ENCODE measurements around the gene TBC1D26. TPM values are rescaled to one million over a fixed set of nuclear protein-coding genes. Genes with fewer than 3 reads are reported as not detected.
"Not testable (repeated sequence)": the region's sequence is repeated elsewhere in the genome, so short reads cannot be mapped to it uniquely, and the experiment has no call there.

The TBC1D26 gene
- total and polyA plus RNA-seq, 5 donors from 2014 or later, result 0.10 TPM; not detected in 4

- peaks cover 38% of the 10 kb centered on the region for H3K36me3 ChIP-seq (ENCODE audit: control insufficient read depth, insufficient read depth, low read length)
- H3K4me1 Mint-ChIP-seq, result peaks cover 0 to 16% (median 4%) of the 10 kb centered on the region in 4 donors
- peaks cover 0 to 17% (median 9%) of the 10 kb centered on the region in 7 donors for H3K9me3 Mint-ChIP-seq
- not testable (repeated sequence) for H3K27ac ChIP-seq (ENCODE audit: insufficient read depth, low read length, poor library complexity, severe bottlenecking); H3K27me3 ChIP-seq (ENCODE audit: control insufficient read depth, insufficient read depth, low read length); ATAC-seq (ENCODE audit: low read depth in 2 of 2); H3K4me3 ChIP-seq (ENCODE audit: low read depth, low read length); H3K4me1 ChIP-seq (ENCODE audit: control insufficient read depth, insufficient read depth, low read length, poor library complexity, severe bottlenecking); H3K27me3 Mint-ChIP-seq; DNase-seq; H3K27ac Mint-ChIP-seq; H3K4me3 Mint-ChIP-seq
- peaks cover 27% of the 10 kb centered on the region in 2 experiments for H3K9me3 ChIP-seq (ENCODE audit: control insufficient read depth in 2 of 2, low read length in 2 of 2)
- H3K36me3 Mint-ChIP-seq, result peaks cover 37% of the 10 kb centered on the region
These were observed 27.8 kb upstream of the TBC1D26 start for GRCh38 chr17:15704239-15704638.

- not testable (repeated sequence) for H3K4me3 Mint-ChIP-seq; H3K27me3 Mint-ChIP-seq; H3K27me3 ChIP-seq (ENCODE audit: control insufficient read depth, insufficient read depth, low read length); H3K27ac ChIP-seq (ENCODE audit: insufficient read depth, low read length, poor library complexity, severe bottlenecking); H3K4me3 ChIP-seq (ENCODE audit: low read depth, low read length); DNase-seq; H3K4me1 ChIP-seq (ENCODE audit: control insufficient read depth, insufficient read depth, low read length, poor library complexity, severe bottlenecking); ATAC-seq (ENCODE audit: low read depth in 2 of 2); H3K27ac Mint-ChIP-seq
- Mint-ChIP-seq H3K9me3 (peaks cover 0 to 21% (median 9%) of the 10 kb centered on the region in 7 donors), H3K4me1 (peaks cover 0 to 12% (median 3%) of the 10 kb centered on the region in 4 donors), H3K36me3 (peaks cover 43% of the 10 kb centered on the region)
- Histone ChIP-seq H3K36me3 (ENCODE audit: control insufficient read depth, insufficient read depth, low read length) (peaks cover 38% of the 10 kb centered on the region), H3K9me3 (ENCODE audit: control insufficient read depth in 2 of 2, low read length in 2 of 2) (peaks cover 27% of the 10 kb centered on the region in 2 experiments)
These were observed 27.3 kb upstream of the TBC1D26 start for GRCh38 chr17:15704813-15705212.

- Mint-ChIP-seq H3K36me3 (peaks cover 41% of the 10 kb centered on the region), H3K9me3 (peaks cover 0 to 33% (median 9%) of the 10 kb centered on the region in 7 donors)
- not testable (repeated sequence) for H3K27ac Mint-ChIP-seq; H3K4me3 Mint-ChIP-seq; DNase-seq; H3K27me3 ChIP-seq (ENCODE audit: control insufficient read depth, insufficient read depth, low read length); ATAC-seq (ENCODE audit: low read depth in 2 of 2); H3K4me1 Mint-ChIP-seq; H3K27ac ChIP-seq (ENCODE audit: insufficient read depth, low read length, poor library complexity, severe bottlenecking); H3K4me3 ChIP-seq (ENCODE audit: low read depth, low read length); H3K4me1 ChIP-seq (ENCODE audit: control insufficient read depth, insufficient read depth, low read length, poor library complexity, severe bottlenecking); H3K27me3 Mint-ChIP-seq
- Histone ChIP-seq H3K9me3 (ENCODE audit: control insufficient read depth in 2 of 2, low read length in 2 of 2) (peaks cover 29 to 36% of the 10 kb centered on the region in 2 experiments), H3K36me3 (ENCODE audit: control insufficient read depth, insufficient read depth, low read length) (peaks cover 52% of the 10 kb centered on the region)
These were observed 23.2 kb upstream of the TBC1D26 start for GRCh38 chr17:15708879-15709278.

DNA sequence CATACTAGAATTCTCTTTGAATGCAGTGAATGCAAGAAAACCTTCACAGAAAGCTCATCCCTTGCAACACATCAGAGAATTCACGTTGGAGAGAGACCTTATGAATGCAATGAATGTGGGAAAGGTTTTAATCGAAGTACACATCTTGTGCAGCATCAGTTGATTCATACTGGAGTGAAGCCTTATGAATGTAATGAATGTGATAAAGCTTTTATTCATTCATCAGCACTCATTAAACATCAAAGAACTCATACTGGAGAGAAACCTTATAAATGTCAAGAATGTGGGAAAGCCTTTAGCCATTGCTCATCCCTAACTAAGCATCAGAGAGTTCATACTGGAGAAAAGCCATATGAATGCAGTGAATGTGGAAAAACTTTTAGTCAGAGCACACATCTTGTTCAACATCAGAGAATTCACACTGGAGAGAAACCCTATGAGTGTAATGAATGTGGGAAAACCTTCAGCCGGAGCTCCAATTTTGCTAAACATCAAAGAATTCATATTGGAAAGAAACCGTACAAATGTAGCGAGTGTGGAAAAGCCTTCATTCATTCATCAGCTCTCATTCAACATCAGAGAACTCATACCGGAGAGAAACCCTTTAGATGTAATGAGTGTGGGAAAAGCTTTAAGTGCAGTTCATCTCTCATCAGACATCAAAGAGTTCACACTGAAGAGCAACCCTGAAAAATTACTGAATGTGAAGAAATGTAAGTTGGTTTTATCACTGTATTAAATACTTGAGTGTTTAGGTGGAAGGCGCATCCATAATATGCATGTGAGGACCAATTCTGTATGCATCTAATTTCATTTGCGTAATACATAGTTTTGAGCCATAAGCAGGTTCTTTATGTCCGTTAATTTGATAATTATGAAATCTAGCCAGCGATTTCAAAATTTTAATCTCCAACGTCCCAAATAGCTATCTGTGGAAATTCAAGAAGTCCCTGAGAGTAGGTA, 15.2 kb upstream of the TBC1D26 start:
- H3K36me3 Mint-ChIP-seq, result peaks cover 17% of the 10 kb centered on the region
- H3K4me3 ChIP-seq (ENCODE audit: low read depth, low read length); H3K4me3 Mint-ChIP-seq; DNase-seq; H3K27ac ChIP-seq (ENCODE audit: insufficient read depth, low read length, poor library complexity, severe bottlenecking); H3K4me1 ChIP-seq (ENCODE audit: control insufficient read depth, insufficient read depth, low read length, poor library complexity, severe bottlenecking); H3K27me3 Mint-ChIP-seq; H3K27me3 ChIP-seq (ENCODE audit: control insufficient read depth, insufficient read depth, low read length); ATAC-seq (ENCODE audit: low read depth in 2 of 2); H3K4me1 Mint-ChIP-seq; H3K27ac Mint-ChIP-seq: not testable (repeated sequence)
- peaks cover 0 to 53% (median 9%) of the 10 kb centered on the region in 7 donors for H3K9me3 Mint-ChIP-seq
- Histone ChIP-seq H3K9me3 (ENCODE audit: control insufficient read depth in 2 of 2, low read length in 2 of 2) (peaks cover 34 to 39% of the 10 kb centered on the region in 2 experiments), H3K36me3 (ENCODE audit: control insufficient read depth, insufficient read depth, low read length) (peaks cover 18% of the 10 kb centered on the region)

DNA sequence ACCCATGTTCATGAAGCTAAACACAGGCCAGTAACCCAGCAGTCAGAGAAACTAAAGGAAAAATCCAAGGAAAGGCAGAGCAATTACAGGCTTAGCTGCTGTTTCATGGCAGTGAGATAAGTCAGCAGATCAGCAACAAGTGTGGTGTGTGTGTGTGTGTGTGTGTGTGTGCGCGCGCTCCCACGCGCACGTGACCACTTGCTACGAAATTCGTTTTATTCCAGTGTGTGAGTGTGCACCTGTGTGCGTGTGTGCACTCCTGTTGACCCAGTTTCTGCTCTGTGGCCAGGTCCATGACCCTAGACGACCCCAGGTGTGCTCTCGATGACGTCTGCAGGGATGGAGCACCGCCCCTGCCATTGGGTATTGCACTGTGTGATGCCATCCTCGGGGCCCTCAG, 1.5 kb upstream of the TBC1D26 start:
- not testable (repeated sequence) for ATAC-seq (ENCODE audit: low read depth in 2 of 2); H3K9me3 ChIP-seq (ENCODE audit: control insufficient read depth in 2 of 2, low read length in 2 of 2); H3K27ac Mint-ChIP-seq; DNase-seq; H3K36me3 ChIP-seq (ENCODE audit: control insufficient read depth, insufficient read depth, low read length); H3K4me3 Mint-ChIP-seq; H3K9me3 Mint-ChIP-seq; H3K27me3 Mint-ChIP-seq; H3K27ac ChIP-seq (ENCODE audit: insufficient read depth, low read length, poor library complexity, severe bottlenecking); H3K4me3 ChIP-seq (ENCODE audit: low read depth, low read length); H3K27me3 ChIP-seq (ENCODE audit: control insufficient read depth, insufficient read depth, low read length); H3K4me1 ChIP-seq (ENCODE audit: control insufficient read depth, insufficient read depth, low read length, poor library complexity, severe bottlenecking); H3K36me3 Mint-ChIP-seq; H3K4me1 Mint-ChIP-seq

- H3K27ac Mint-ChIP-seq; H3K4me1 ChIP-seq (ENCODE audit: control insufficient read depth, insufficient read depth, low read length, poor library complexity, severe bottlenecking); H3K4me3 ChIP-seq (ENCODE audit: low read depth, low read length); H3K27me3 Mint-ChIP-seq; H3K36me3 ChIP-seq (ENCODE audit: control insufficient read depth, insufficient read depth, low read length); H3K36me3 Mint-ChIP-seq; H3K9me3 Mint-ChIP-seq; H3K9me3 ChIP-seq (ENCODE audit: control insufficient read depth in 2 of 2, low read length in 2 of 2); H3K4me1 Mint-ChIP-seq; ATAC-seq (ENCODE audit: low read depth in 2 of 2); H3K27ac ChIP-seq (ENCODE audit: insufficient read depth, low read length, poor library complexity, severe bottlenecking); H3K27me3 ChIP-seq (ENCODE audit: control insufficient read depth, insufficient read depth, low read length); H3K4me3 Mint-ChIP-seq; DNase-seq: not testable (repeated sequence)
These were observed 1.2 kb downstream of the TBC1D26 start for GRCh38 chr17:15733174-15733789.

DNA sequence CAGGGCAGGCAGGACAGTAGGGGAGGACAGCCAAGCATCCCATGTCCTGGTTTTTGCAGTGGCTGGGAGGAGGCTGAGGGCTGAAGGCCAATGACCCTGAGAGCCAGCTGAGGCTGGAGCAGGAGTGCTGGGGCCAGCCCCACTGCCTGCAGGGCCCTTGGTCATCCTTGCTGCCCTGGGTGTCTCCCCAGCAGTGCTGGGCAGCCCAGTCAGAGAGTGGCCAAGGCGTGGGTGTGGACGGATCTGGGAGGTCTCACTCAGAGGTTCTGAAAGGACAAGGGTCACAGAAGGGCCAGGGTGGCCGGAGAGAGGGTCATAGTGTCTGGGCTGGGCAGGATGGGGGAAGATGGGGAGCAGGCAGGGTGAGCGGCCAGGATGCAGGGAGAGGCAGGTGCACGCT, 4.5 kb downstream of the TBC1D26 start:
- H3K4me1 ChIP-seq (ENCODE audit: control insufficient read depth, insufficient read depth, low read length, poor library complexity, severe bottlenecking); H3K4me1 Mint-ChIP-seq; H3K4me3 ChIP-seq (ENCODE audit: low read depth, low read length); H3K36me3 Mint-ChIP-seq; DNase-seq; H3K9me3 ChIP-seq (ENCODE audit: control insufficient read depth in 2 of 2, low read length in 2 of 2); H3K27me3 ChIP-seq (ENCODE audit: control insufficient read depth, insufficient read depth, low read length); H3K27ac Mint-ChIP-seq; H3K36me3 ChIP-seq (ENCODE audit: control insufficient read depth, insufficient read depth, low read length); ATAC-seq (ENCODE audit: low read depth in 2 of 2); H3K27me3 Mint-ChIP-seq; H3K4me3 Mint-ChIP-seq; H3K9me3 Mint-ChIP-seq; H3K27ac ChIP-seq (ENCODE audit: insufficient read depth, low read length, poor library complexity, severe bottlenecking): not testable (repeated sequence)

All from CD4-positive, CD25-positive, alpha-beta regulatory T cell (primary cell).